Small intestine (tissue), 7 donors: ENCODE data around the gene KCNIP3. TPM values are rescaled to one million over a fixed set of nuclear protein-coding genes. Genes with fewer than 3 reads are reported as not detected.
A peak's percentile ranks its signal among the peaks of the same experiment; 100 is the strongest.

Source experiments
- DNase-seq, 2 donors: peaks; one replicate each; pipeline versions ENCODE4 v3.0.0 to v3.0.0-alpha.2; 2013
- FAIRE-seq: peaks from 2 replicates; lab custom pipeline; 2012; peaks lifted over from hg19 to GRCh38; lab: Jason Lieb, UNC
- H3K27ac ChIP-seq, 3 donors: one replicate each; pipeline ENCODE4 v1.5.1; 2013; ENCODE audit warnings: low read length in 2 of 3, mild to moderate bottlenecking in 2 of 3, control low read depth in 1 of 3, inconsistent platforms in 1 of 3, low read depth in 1 of 3, moderate library complexity in 1 of 3
- H3K27me3 ChIP-seq, 3 donors: one replicate each; pipeline ENCODE4 v1.6.1; 2013; ENCODE audit warnings: low read length in 3 of 3, inconsistent platforms in 1 of 3; ENCODE audit not compliant: control insufficient read depth in 3 of 3, insufficient read depth in 3 of 3
- H3K36me3 ChIP-seq, 3 donors: one replicate each; pipeline ENCODE4 v1.6.1; 2013; ENCODE audit warnings: low read length in 3 of 3, inconsistent platforms in 1 of 3, low read depth in 1 of 3, mild to moderate bottlenecking in 1 of 3, moderate library complexity in 1 of 3; ENCODE audit not compliant: control insufficient read depth in 3 of 3, insufficient read depth in 2 of 3
- H3K4me1 ChIP-seq, 3 donors: one replicate each; pipeline ENCODE4 v1.6.1; 2013; ENCODE audit warnings: low read length in 2 of 3, inconsistent platforms in 1 of 3, low read depth in 1 of 3, mild to moderate bottlenecking in 1 of 3, moderate library complexity in 1 of 3; ENCODE audit not compliant: control insufficient read depth in 3 of 3, insufficient read depth in 2 of 3
- H3K4me3 ChIP-seq, 3 donors: one replicate each; pipeline ENCODE4 v1.5.1; 2013; ENCODE audit warnings: low read length in 3 of 3, control low read depth in 1 of 3, inconsistent platforms in 1 of 3, low read depth in 1 of 3, mild to moderate bottlenecking in 1 of 3, moderate library complexity in 1 of 3
- H3K9me3 ChIP-seq, 2 donors: one replicate each; pipeline ENCODE4 v1.6.1; 2013; ENCODE audit warnings: low read depth in 1 of 2, low read length in 1 of 2; ENCODE audit not compliant: control insufficient read depth in 2 of 2, insufficient read depth in 1 of 2
- WGBS, 3 donors: extraction: QIAGEN DNeasy Blood & Tissue Kit; methylation state at CpG; one replicate each; pipeline ENCODE4 v1.1.7; 2013; 5-methylcytosine and 5-hydroxymethylcytosine counted together
- polyA plus RNA-seq, 4 donors: library from polyadenylated mRNA; stranded (reverse) in 3 of 4; unstranded in 1 of 4; fragments of 200-250 nt in 3 of 4; fragments of 120-200 nt in 1 of 4; gene quantifications; one replicate each; pipeline versions ENCODE4 v1.2.1 to v1.2.3, GENCODE V29; 2013
- donor health status: healthy with polysubstance abuse.
- donor health status: control.
- donor health status: control.
- donor health status: Bipolar disorder and iron deficiency.
- donor health status: healthy.

Gene KCNIP3
- polyA plus RNA-seq, 4 donors, result 1.4 to 3.8 (median 2.1) TPM

DNA sequence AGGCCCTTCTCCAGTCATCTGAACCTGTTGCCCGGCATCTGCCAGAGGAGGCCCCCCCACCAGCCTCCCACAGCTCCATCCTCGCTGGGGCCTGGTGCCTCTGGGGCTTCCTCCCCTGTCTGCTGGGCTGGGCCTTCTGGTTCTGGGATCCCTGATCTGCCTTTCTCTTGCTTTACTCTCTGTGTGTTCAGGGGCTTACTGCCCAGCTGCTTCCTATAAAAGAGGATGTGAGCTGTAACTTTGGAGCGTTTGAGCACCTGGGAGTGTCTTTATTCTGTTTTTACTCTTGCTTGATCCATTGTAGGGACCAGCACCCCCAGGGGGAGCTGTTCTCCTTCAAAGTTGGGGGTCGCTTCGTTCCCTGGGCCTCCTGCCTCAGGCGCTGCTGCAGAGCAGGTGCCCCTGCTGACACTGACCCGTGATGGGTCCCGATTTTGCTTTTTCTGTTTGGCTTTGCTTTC is 82.3 kb downstream of the KCNIP3 start:
- FAIRE-seq, result no peak
- Histone ChIP-seq H3K27me3 (no peaks in the 10 kb centered on the region), H3K27ac (no peak overlapping the region), H3K4me1 (peaks cover 2 to 10% (median 3%) of the 10 kb centered on the region in 3 donors), H3K4me3 (no peak overlapping the region), H3K9me3 (no peaks in the 10 kb centered on the region), H3K36me3 (no peaks in the 10 kb centered on the region)
- 34 to 43% (median 35%) methylated on average over 8 of the region's 8 CpGs for WGBS, 3 donors
- peak; percentile 28 to 35 for DNase-seq

DNA sequence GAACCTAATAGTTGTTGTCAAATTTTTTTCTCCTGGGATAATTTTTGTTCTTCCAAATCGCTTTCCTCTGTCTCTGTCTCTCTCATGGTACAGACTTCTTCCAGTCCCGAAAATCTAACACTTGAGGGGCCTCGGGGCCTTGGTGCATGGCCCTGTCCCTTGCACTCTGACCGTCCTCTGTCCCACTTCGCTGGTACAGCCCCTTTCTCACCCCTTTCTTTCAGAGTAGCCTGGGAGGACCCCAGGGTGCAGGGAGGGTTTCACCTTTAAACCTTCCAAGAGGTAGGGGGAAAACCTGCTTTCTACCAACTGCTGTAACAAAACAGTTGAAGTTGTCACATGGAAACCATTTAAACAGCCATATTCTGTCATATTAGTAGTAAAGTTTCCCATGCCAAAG is 83.1 kb downstream of the KCNIP3 start:
- FAIRE-seq, result no peak
- peaks cover 4 to 18% (median 8%) of the 10 kb centered on the region in 3 donors for H3K4me1 ChIP-seq
- 80 to 92% (median 85%) methylated on average over 5 of the region's 5 CpGs for WGBS, 3 donors

DNA sequence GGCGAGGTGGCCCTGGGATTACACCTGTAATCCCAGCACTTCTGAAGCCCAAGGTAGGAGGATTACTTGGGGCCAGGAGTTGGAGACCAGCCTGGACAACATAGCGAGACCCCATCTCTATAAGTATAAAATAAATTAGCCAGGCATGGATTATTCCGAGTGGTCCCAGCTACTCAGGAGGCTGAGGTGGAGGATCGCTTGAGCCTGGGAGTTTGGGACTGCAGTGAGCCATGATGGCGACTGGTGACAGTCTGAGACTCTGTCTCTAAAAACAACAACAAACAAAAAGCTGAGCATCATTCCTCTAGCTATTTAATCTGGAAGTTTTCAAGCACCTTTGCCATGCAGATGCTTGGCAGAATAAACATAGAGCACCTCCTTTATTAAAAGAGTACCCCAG is 83.6 kb downstream of the KCNIP3 start:
- Histone ChIP-seq H3K36me3 (no peaks in the 10 kb centered on the region), H3K27me3 (no peaks in the 10 kb centered on the region), H3K4me3 (no peak overlapping the region), H3K9me3 (no peaks in the 10 kb centered on the region), H3K4me1 (peaks cover 4 to 21% (median 8%) of the 10 kb centered on the region in 3 donors), H3K27ac (no peak overlapping the region)
- 91 to 92% (median 91%) methylated on average over 5 of the region's 5 CpGs for WGBS, 3 donors
- FAIRE-seq (no peak), DNase-seq (no peak)

More for the DNA sequence above, 83.1 kb downstream of the KCNIP3 start:
- Histone ChIP-seq H3K36me3 (no peaks in the 10 kb centered on the region), H3K4me3 (no peak overlapping the region), H3K27ac (no peak overlapping the region), H3K9me3 (no peaks in the 10 kb centered on the region), H3K27me3 (no peaks in the 10 kb centered on the region)
- DNase-seq, result no peak

DNA sequence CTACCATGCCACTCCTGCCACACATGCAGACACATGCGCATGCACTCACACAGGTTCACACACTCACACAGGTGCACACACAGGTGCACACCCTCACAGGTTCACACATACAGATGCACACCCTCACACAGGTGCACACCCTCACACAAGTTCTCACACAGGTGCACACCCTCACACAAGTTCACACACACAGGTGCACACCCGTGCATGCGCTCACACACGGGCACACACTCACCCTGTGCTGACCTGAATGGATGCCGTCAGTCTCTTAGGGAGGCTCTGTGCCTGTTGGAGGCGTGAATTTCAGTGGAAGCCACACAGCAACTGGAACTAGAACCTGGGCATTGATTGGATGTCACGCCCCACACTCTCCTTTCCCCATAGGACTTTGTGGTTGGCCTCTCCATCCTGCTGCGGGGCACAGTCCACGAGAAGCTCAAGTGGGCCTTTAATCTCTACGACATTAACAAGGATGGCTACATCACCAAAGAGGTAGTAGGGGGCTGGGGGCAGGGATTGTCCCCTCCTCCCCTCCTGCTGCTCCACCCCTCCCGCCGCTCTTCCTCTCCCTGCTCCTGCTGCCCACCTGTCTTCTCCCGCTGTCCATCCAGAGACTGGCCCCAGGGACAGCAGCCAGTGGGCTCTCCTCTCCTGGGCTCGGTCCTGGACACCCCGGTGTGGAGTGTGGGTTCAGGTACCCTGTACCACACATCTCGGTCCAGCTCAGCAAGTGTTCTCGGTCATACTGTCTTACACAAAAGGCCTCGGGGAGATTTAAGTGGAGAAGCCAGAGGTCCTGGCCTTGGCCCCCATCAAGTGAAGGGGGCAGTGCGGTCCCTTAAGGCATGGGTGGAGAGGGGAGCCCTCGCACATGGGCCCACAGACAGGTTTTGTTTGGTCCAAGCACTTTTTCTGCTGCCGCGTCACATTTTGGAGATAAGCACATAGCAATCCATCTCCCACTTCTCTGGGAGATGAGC is 84.4 kb downstream of the KCNIP3 start:
- DNase-seq, result peak in 1 of 2 donors; percentile 40
- H3K27ac ChIP-seq, result no peak overlapping the region
- peaks cover 4 to 21% (median 8%) of the 10 kb centered on the region in 3 donors for H3K4me1 ChIP-seq
- no peak for FAIRE-seq
- H3K27me3 ChIP-seq, result no peaks in the 10 kb centered on the region
- WGBS, 3 donors, result 77 to 87% (median 77%) methylated on average over 21 to 22 of the region's 22 CpGs
- H3K9me3 ChIP-seq, result no peaks in the 10 kb centered on the region
- no peak overlapping the region for H3K4me3 ChIP-seq
- H3K36me3 ChIP-seq, result no peaks in the 10 kb centered on the region

DNA sequence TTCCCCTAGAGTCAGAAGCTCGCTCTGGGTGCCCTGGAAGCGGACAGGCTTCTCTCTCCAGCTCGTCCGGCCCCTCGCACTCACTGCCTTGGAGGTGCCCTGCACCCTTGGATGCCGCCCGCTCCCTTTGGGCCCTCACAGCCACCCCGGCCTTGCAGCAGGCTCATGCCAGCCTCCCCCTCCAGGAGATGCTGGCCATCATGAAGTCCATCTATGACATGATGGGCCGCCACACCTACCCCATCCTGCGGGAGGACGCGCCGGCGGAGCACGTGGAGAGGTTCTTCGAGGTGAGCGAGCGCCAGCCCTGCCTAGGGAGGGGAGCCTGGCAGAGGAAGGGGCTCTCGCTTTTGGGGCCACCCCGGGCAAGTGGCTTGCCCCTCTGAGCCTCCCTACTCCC is 85.0 kb downstream of the KCNIP3 start:
- H3K4me3 ChIP-seq, result no peak overlapping the region
- FAIRE-seq (no peak), DNase-seq (no peak)
- H3K27ac ChIP-seq, result no peak overlapping the region
- no peaks in the 10 kb centered on the region for H3K9me3 ChIP-seq
- H3K4me1 ChIP-seq, result peaks cover 4 to 21% (median 8%) of the 10 kb centered on the region in 3 donors
- H3K27me3 ChIP-seq, result no peaks in the 10 kb centered on the region
- no peaks in the 10 kb centered on the region for H3K36me3 ChIP-seq
- 92 to 94% (median 94%) methylated on average over 20 of the region's 20 CpGs for WGBS, 3 donors

DNA sequence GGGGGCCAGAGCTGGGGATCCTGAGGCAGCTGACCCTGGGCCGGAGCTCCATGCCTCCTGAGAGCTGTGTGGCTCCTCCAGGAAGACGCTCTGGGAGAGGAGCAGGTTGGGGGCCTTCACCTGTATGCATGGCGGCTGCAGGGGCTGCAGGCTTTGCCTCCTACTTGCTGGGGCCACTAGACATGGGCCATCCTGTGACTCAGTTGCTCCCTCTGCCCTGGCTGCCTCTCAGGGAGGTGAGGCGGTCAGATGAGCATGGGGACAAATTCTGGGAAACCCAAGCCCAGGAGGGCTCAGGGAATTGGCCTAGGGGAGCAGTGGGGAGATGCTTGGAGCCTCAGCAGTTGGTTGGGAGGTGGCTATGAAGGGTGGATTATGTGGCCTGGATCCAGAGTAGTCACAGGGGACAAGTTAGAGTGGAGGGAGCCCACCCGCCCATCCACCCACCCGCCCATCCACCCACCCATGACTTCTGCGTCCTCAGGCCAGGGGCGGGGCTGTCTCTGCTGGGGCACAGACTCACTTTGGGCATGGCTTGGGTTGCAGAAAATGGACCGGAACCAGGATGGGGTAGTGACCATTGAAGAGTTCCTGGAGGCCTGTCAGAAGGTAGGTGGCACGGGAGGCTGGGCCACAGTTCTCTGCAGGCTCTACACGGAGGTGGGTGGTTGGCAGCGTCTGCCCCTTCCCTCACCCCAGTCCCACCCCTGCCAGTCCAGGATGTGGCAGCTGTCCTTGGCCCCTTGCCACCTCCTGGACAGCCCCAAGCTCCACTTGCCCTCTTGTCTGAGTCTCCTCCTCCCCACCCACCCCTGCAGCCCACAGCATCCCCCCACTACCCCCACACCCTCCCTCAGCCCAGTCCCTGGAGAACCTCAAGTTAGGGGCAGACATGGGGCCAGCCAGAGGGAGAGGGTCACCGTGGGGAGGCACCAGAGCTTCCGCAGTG is 85.8 kb downstream of the KCNIP3 start:
- Histone ChIP-seq H3K4me3 (no peak overlapping the region), H3K36me3 (no peaks in the 10 kb centered on the region), H3K9me3 (no peaks in the 10 kb centered on the region), H3K27me3 (no peaks in the 10 kb centered on the region), H3K27ac (no peak overlapping the region), H3K4me1 (peaks cover 4 to 21% (median 8%) of the 10 kb centered on the region in 3 donors)
- 82 to 86% (median 82%) methylated on average over 14 of the region's 14 CpGs for WGBS, 3 donors
- DNase-seq, result no peak
- FAIRE-seq, result no peak

DNA sequence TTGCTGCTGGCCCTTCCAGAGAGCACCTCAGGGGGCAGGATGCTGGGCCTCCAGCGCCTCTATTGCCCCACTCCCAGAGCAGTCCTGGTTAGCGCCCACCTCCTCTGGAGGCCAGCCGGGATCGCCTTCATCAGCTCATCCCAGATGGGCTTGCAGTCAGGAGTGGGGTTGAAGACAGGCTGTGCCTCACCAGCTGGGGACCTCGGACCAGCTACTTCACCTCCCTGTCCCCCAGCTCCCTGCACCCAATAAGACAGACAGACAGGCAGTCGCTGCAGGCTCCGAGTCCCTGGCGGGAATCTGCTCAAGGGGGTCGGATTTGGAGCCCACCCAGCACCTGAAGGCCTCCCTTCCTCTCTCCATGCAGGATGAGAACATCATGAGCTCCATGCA is 86.5 kb downstream of the KCNIP3 start:
- DNase-seq (no peak), FAIRE-seq (no peak)
- Histone ChIP-seq H3K4me3 (no peak overlapping the region), H3K36me3 (no peaks in the 10 kb centered on the region), H3K27ac (no peak overlapping the region), H3K4me1 (peaks cover 4 to 21% (median 8%) of the 10 kb centered on the region in 3 donors), H3K9me3 (no peaks in the 10 kb centered on the region), H3K27me3 (no peaks in the 10 kb centered on the region)
- WGBS, 3 donors, result 72 to 85% (median 77%) methylated on average over 9 of the region's 9 CpGs
